Panc1 (cell line): Measurements from ENCODE around the gene PREP. TPM values are rescaled to one million over a fixed set of nuclear protein-coding genes. Genes with fewer than 3 reads are reported as not detected.

Experiments
- ATAC-seq: fragments of 200-7000 bp; cut with Tn5 transposase; 2 replicates; pipeline ENCODE4 v1.9.1; 2020; ENCODE audit warnings: mild to moderate bottlenecking, moderate library complexity
- BruUV-seq: library from RNA; stranded (reverse); fragments of 400-500 nt; replicated peaks from 2 replicates; lab custom pipeline; 2021; lab: Mats Ljungman, UMichigan
- CTCF ChIA-PET: fragments of 300-600 bp; sonication (Branson Sonifier 250); formaldehyde crosslinking; loops from one replicate; lab custom pipeline; 2022; ENCODE audit warnings: antibody characterized with exemption; lab: Charles Lee
- POLR2A ChIA-PET: fragments of 300-600 bp; sonication (Branson Sonifier 250); formaldehyde crosslinking; loops from one replicate; lab custom pipeline; 2022; ENCODE audit warnings: antibody characterized with exemption; lab: Charles Lee
- DNase-seq: peaks from one replicate; pipeline ENCODE4 v3.0.0-alpha.2; 2010; ENCODE audit warnings: low read depth, low spot score
- H3K27ac ChIP-seq: 2 replicates; pipeline ENCODE4 v1.5.1; 2011; ENCODE audit warnings: mild to moderate bottlenecking, low read length, inconsistent platforms
- H3K27me3 ChIP-seq: fragments of 200-500 bp; sonication (Bioruptor generic); 2 replicates; pipeline ENCODE4 v1.6.0; 2014; ENCODE audit warnings: low read length, inconsistent platforms; ENCODE audit not compliant: control insufficient read depth, insufficient read depth
- H3K36me3 ChIP-seq: fragments of 200-500 bp; sonication (Bioruptor generic); 2 replicates; pipeline ENCODE4 v1.5.1; 2014; ENCODE audit warnings: inconsistent platforms, mild to moderate bottlenecking, low read length, moderate library complexity; ENCODE audit not compliant: control insufficient read depth, insufficient read depth
- H3K4me1 ChIP-seq: 2 replicates; pipeline ENCODE4 v1.5.1; 2011; ENCODE audit warnings: inconsistent platforms, mild to moderate bottlenecking, low read length, moderate library complexity; ENCODE audit not compliant: control insufficient read depth, insufficient read depth
- H3K4me3 ChIP-seq, 2 experiments: 2 replicates each; pipeline ENCODE4 v1.5.1; 2011 to 2012; ENCODE audit warnings: low read depth in 2 of 2, low read length in 2 of 2, mild to moderate bottlenecking in 2 of 2, inconsistent platforms in 1 of 2, moderate library complexity in 1 of 2
- H3K9me3 ChIP-seq: fragments of 200-500 bp; sonication (Bioruptor generic); 2 replicates; pipeline ENCODE4 v1.5.1; 2014; ENCODE audit warnings: low read depth, mild to moderate bottlenecking, inconsistent platforms, low read length, moderate library complexity; ENCODE audit not compliant: control insufficient read depth, insufficient read depth
- CTCF ChIP-seq: fragments of 450-650 bp; IDR thresholded peaks from 2 replicates; pipeline ENCODE4 v1.5.1; 2017; ENCODE audit warnings: mild to moderate bottlenecking
- POLR2AphosphoS5 ChIP-seq: IDR thresholded peaks from 2 replicates; pipeline ENCODE4 v1.6.1; 2012; ENCODE audit warnings: mild to moderate bottlenecking, low read depth, low read length, moderate library complexity
- REST ChIP-seq, 2 experiments: IDR thresholded peaks; 2 replicates each; pipeline ENCODE4 v1.6.1; 2011 to 2012; ENCODE audit warnings: low read depth in 2 of 2, control low read depth in 1 of 2, low read length in 1 of 2, mild to moderate bottlenecking in 1 of 2, moderate library complexity in 1 of 2; ENCODE audit not compliant: insufficient read depth in 1 of 2
- SIN3A ChIP-seq: IDR thresholded peaks from 2 replicates; pipeline ENCODE4 v1.6.1; 2012; ENCODE audit warnings: low read depth, mild to moderate bottlenecking, low read length, moderate library complexity, borderline replicate concordance; ENCODE audit not compliant: insufficient read depth
- TCF7L2 ChIP-seq: IDR thresholded peaks from 2 replicates; pipeline ENCODE4 v1.6.1; 2011; ENCODE audit warnings: mild to moderate bottlenecking, low read depth, low read length, inconsistent platforms
- in situ Hi-C: cut with HindIII; loops from 2 replicates; pipeline ENCODE4 v1.10.0; 2016; ENCODE audit warnings: low sequenced_read_pairs, low pct_unique_long_range_greater_than_20kb
- intact Hi-C: fragments of 100-400 bp; cut with micrococcal nuclease; formaldehyde crosslinking; loops from one replicate; pipeline ENCODE4 v1.10.0; 2022; ENCODE audit not compliant: unreplicated experiment
- total RNA-seq: library from RNA; stranded (reverse); gene quantifications from one replicate; pipeline ENCODE4 v1.2.1, GENCODE V29; 2021; ENCODE audit not compliant: unreplicated experiment

PREP gene
- total RNA-seq, 1 experiment from 2014 or later: 50.4 TPM

GRCh38 chr6:105278813-105279212 is 124.1 kb downstream of the PREP start:
- no peak overlapping the region for H3K4me3 ChIP-seq
- no peaks in the 10 kb centered on the region for H3K4me1 ChIP-seq
- no peaks in the 10 kb centered on the region for H3K9me3 ChIP-seq
- in situ Hi-C loops (no loop called here), intact Hi-C loops (loop anchor here (10.0 kb wide), 1 partner anchor 194 kb away; no protein-coding TSS in a partner anchor)
- ATAC-seq (no peak), DNase-seq (no peak)
- ChIA-PET POLR2A (no interaction called here), CTCF (no interaction called here)
- no peak overlapping the region for H3K27ac ChIP-seq
- no peaks in the 10 kb centered on the region for H3K27me3 ChIP-seq
- TF ChIP-seq POLR2AphosphoS5 (no peak), TCF7L2 (no peak), SIN3A (no peak), REST (IDR thresholded peaks at IDR 0.05; ENCODE audit: insufficient read depth in 1 of 2, low read depth in 2 of 2, low read length in 1 of 2) (no peak), CTCF (no peak)
- BruUV-seq: no TSS peak
- peaks cover 8% of the 10 kb centered on the region; the same call in 1 of the 2 replicates for H3K36me3 ChIP-seq

- no TSS peak for BruUV-seq
- CTCF ChIA-PET: interaction anchor here (0.7 kb wide), 1 partner anchor 142 kb away, joined by 3 read pairs; no protein-coding TSS in a partner anchor
- Histone ChIP-seq H3K27me3 (no peaks in the 10 kb centered on the region), H3K4me3 (no peak overlapping the region), H3K27ac (no peak overlapping the region), H3K4me1 (no peaks in the 10 kb centered on the region), H3K36me3 (peaks cover 8% of the 10 kb centered on the region; the same call in 1 of the 2 replicates), H3K9me3 (no peaks in the 10 kb centered on the region)
- no peak for TF ChIP-seq REST (IDR thresholded peaks at IDR 0.05; ENCODE audit: insufficient read depth in 1 of 2, low read depth in 2 of 2, low read length in 1 of 2)
- TF ChIP-seq TCF7L2: no peak
- TF ChIP-seq CTCF: no peak
- TF ChIP-seq POLR2AphosphoS5: no peak
- no peak for TF ChIP-seq SIN3A
- in situ Hi-C loops: no loop called here
- intact Hi-C loops: loop anchor here (10.0 kb wide), 1 partner anchor 193 kb away; no protein-coding TSS in a partner anchor
- no peak for DNase-seq
- no peak for ATAC-seq
- POLR2A ChIA-PET: no interaction called here
Observed at GRCh38 chr6:105278035-105278434, 124.8 kb downstream of the PREP start.
